GM19372 (cell line): ENCODE measurements around the gene CTAGE9.

Source experiments
- ATAC-seq: cut with Tn5 transposase; IDR thresholded peaks from one replicate; pipeline ENCODE4 v1.9.1; 2021; ENCODE audit warnings: mild to moderate bottlenecking, low read depth, moderate library complexity; ENCODE audit not compliant: unreplicated experiment

Gene CTAGE9

GRCh38 chr6:131680868-131681267 is 29.9 kb downstream of the CTAGE9 start:
- no peak for ATAC-seq

DNA sequence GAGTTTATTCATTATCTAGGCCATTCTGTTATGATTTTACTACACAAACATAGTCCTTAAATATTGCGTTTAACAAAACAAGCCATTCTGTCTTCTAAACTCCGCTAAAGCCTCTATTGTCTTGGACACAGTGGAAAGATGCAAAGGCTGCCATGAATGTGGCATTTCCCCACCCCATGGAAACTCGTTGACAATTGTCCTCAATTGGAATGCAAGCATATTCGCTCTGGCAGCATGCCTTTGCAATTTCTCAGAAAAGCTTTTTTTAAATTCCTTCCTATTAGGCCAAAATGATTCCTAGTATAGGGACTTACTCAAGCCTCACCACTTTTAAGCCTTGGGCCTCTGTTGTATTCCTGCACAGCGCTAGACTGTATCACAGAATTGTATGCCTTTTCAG is 32.4 kb downstream of the CTAGE9 start:
- no peak for ATAC-seq

- no peak for ATAC-seq
These were observed 37.6 kb downstream of the CTAGE9 start for GRCh38 chr6:131673184-131673583.

GRCh38 chr6:131669891-131670290 is 40.9 kb downstream of the CTAGE9 start:
- ATAC-seq = no peak

DNA sequence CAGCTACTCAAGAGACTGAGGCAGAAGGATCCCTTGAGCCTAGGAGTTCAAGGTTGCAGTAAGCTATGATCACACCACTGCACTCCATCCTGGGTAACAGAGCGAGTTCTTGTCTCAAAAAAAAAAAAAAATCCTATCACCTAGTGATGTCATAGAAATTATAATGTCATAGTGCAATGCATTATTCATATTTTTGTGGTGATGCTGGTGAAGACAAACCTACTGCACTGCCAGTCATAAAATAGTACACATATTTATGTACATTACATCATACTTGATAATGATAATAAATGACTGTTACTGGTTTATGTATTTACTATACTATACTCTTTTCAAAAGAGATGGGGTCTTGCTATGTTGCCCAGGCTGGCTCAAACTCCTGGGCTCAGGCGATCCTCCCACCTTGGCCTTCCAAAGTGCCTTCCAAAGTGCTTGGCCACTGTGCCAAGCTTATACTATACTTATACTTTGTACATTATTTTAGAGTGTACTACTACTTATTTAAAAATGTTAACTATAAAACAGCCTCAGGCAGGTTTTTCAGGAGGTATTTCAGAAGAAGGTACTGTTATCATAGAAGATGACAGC is 47.1 kb downstream of the CTAGE9 start:
- no peak for ATAC-seq

- ATAC-seq = no peak
These were observed 50.6 kb downstream of the CTAGE9 start for GRCh38 chr6:131660195-131660594.
